Type B pancreatic cell (in vitro differentiated cells): Measurements from ENCODE around the gene ADNP. TPM values are rescaled to one million over a fixed set of nuclear protein-coding genes. Genes with fewer than 3 reads are reported as not detected.
A peak's percentile ranks its signal among the peaks of the same experiment; 100 is the strongest.

Experiments
- DNase-seq: peaks from one replicate; pipeline ENCODE4 v3.0.0; 2021; ENCODE audit warnings: mixed read lengths; ENCODE audit not compliant: unreplicated experiment; ENCODE audit errors: extremely low spot score
- H3K27ac Mint-ChIP-seq: 2 replicates; pipeline ENCODE4 v1.8.0; 2021; ENCODE audit warnings: mild to moderate bottlenecking, mixed read lengths
- H3K27me3 Mint-ChIP-seq: 2 replicates; pipeline ENCODE4 v1.8.0; 2021; ENCODE audit warnings: mixed read lengths
- H3K36me3 Mint-ChIP-seq: 2 replicates; pipeline ENCODE4 v1.8.0; 2021; ENCODE audit warnings: mixed read lengths
- H3K4me1 Mint-ChIP-seq: one replicate; pipeline ENCODE4 v1.8.0; 2021; ENCODE audit warnings: mixed read lengths; ENCODE audit not compliant: unreplicated experiment
- H3K4me3 Mint-ChIP-seq: 2 replicates; pipeline ENCODE4 v1.8.0; 2021; ENCODE audit warnings: mild to moderate bottlenecking, mixed read lengths
- H3K9me3 Mint-ChIP-seq: 2 replicates; pipeline ENCODE4 v1.8.0; 2021; ENCODE audit warnings: mixed read lengths
- total RNA-seq: library from RNA; stranded (reverse); gene quantifications from 2 replicates; pipeline ENCODE4 v1.2.1, GENCODE V29; 2021; ENCODE audit warnings: low replicate concordance
- TF ChIP-seq, protein P1 (sequence below): fragments of 200-600 bp; sonication (generic); conservative IDR thresholded peaks from 2 replicates; pipeline ENCODE4 v1.5.0; 2021; ENCODE audit warnings: antibody characterized with exemption, mild to moderate bottlenecking

ADNP gene
- total RNA-seq, 1 donor from 2014 or later = 103 TPM

DNA sequence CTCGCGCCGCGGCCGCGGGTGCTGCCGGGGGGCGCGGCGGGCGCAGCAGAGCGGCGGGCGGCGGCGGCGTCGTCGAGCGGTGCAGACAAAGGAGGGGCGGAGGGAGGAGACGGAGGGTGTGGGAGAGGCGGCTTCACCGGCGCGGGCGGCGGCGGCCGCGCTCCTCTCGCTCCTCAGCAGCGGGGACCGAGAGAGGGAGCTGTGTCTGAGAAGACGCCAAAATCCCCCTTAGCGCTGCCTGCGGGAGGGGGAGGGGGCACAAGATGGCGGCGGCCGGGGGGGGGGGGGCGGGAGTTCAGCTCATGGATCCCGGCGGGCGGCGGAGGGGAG, 296 bp downstream of the ADNP start:
- Mint-ChIP-seq H3K9me3 (no peaks in the 10 kb centered on the region), H3K27ac (peak overlapping the region; percentile 98), H3K4me3 (peak overlapping the region; percentile 90), H3K4me1 (peaks cover 33% of the 10 kb centered on the region), H3K36me3 (peaks cover 32% of the 10 kb centered on the region), H3K27me3 (peaks cover 3% of the 10 kb centered on the region)
- no peak for DNase-seq
- TF ChIP-seq, protein P1, sequence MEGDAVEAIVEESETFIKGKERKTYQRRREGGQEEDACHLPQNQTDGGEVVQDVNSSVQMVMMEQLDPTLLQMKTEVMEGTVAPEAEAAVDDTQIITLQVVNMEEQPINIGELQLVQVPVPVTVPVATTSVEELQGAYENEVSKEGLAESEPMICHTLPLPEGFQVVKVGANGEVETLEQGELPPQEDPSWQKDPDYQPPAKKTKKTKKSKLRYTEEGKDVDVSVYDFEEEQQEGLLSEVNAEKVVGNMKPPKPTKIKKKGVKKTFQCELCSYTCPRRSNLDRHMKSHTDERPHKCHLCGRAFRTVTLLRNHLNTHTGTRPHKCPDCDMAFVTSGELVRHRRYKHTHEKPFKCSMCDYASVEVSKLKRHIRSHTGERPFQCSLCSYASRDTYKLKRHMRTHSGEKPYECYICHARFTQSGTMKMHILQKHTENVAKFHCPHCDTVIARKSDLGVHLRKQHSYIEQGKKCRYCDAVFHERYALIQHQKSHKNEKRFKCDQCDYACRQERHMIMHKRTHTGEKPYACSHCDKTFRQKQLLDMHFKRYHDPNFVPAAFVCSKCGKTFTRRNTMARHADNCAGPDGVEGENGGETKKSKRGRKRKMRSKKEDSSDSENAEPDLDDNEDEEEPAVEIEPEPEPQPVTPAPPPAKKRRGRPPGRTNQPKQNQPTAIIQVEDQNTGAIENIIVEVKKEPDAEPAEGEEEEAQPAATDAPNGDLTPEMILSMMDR = no peak

DNA sequence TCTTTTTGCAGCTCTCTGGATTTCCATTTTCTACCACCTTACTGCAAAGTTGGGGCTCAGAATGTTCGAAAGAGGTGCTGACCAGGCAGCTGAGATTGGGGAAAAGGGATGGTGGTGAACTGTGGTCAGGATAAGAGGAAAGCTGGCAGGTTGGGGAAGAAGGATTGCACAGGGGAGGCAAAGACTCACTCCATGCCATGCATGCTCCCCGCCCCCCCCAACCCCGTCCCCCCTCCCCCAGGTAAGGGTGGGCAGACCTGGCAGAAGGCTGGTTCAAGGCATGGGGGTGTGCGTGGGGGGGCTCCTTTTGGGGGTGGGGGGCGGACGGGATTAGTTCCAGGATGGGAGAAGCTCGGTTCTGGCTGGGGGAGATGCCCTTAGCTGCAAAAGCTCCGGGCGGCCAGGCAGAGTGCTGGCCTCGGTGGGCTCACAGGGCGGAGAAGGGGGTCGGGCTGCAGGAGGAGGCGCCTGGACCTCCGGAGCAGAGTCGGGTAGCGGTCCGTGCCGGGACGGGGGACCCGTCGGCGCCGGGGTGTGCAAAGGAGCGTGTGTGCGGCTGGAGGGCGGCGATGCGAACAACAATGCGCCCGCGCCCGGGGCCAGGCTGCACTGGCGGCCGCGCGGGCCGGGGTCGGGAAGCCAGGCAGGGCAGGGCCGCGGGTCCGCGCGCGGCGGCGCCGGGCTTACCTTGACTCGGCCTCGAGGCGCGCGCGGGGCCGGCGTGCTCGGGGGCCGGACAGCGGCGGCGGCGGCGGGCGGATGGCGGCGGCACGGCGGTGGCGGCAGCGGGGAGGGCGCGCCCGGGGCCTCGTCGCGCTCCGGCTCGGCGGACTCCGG, 880 bp downstream of the ADNP start:
- Mint-ChIP-seq H3K4me1 (peaks cover 39% of the 10 kb centered on the region), H3K36me3 (peaks cover 32% of the 10 kb centered on the region), H3K9me3 (no peaks in the 10 kb centered on the region), H3K4me3 (peak overlapping the region; percentile 95), H3K27ac (peak overlapping the region; percentile 99), H3K27me3 (peaks cover 3% of the 10 kb centered on the region)
- DNase-seq = no peak
- TF ChIP-seq, protein P1 = no peak

DNA sequence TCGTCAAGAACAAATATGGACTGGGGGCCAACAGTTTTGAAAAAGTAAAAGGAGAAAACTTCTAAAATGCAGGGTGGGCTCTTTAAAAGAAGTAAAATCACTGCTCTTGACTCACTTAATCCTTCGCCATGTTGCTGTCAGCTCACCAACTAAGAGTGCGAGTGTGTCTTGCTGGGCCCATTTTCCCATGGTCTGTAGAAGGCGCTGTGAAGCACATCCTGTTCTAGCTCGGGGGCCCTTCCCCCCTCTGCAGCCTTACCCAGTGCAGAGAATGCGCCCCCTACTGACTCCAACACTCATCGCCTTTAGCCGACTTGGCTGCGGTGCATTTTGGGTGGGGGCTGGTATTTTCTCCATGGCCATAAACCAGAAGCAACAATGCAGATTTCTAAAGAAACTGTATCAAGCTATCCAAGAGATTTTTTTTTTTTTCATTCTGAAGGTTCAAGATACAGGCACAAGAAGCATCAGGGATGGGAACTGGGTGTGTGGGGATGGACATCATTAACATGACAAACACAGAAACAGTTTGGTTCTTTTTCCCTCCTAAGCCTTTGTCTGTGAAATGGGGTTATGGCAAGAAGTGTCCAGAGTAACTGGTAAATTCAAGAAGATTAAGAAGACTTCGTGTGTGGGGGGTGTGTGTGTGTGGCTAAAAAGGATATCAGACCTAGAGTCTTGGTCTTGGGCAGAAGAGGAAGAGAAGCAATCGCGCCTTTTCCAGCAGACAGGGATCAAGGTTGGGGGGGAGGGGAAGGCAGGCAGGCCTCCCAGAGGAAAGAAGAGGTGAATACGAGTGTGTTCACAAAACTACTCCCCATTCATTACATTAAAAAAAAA, 1.7 kb downstream of the ADNP start:
- peaks cover 3% of the 10 kb centered on the region for H3K27me3 Mint-ChIP-seq
- peak overlapping the region; percentile 99 for H3K27ac Mint-ChIP-seq
- H3K4me3 Mint-ChIP-seq = peak overlapping the region; percentile 95
- H3K9me3 Mint-ChIP-seq = no peaks in the 10 kb centered on the region
- peak; percentile 91 for DNase-seq
- peaks cover 29% of the 10 kb centered on the region for H3K36me3 Mint-ChIP-seq
- H3K4me1 Mint-ChIP-seq = peaks cover 46% of the 10 kb centered on the region
- TF ChIP-seq, protein P1 = peak; percentile 94

DNA sequence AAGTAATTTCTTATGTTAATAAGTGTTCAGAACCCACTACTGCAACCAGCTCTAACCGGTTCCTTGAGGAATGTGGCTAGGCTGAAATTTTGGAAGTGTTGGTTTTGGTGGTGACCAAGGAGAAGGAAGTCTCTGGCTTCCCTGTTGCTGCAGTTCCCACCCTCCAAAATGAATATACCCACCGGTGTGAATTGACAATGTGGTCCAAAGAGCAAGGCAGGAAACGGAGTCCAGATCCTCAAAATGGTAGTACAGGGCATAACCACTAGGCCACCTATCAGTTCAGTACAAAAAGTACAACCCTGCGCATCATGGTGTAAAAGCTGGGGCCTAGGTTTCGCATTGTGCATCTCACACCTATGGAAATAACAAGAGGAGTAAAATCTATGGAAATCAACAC, 2.8 kb downstream of the ADNP start:
- peaks cover 3% of the 10 kb centered on the region for H3K27me3 Mint-ChIP-seq
- TF ChIP-seq, protein P1 = peak; percentile 47
- peaks cover 29% of the 10 kb centered on the region for H3K36me3 Mint-ChIP-seq
- H3K9me3 Mint-ChIP-seq = no peaks in the 10 kb centered on the region
- no peak for DNase-seq
- peak overlapping the region; percentile 99 for H3K27ac Mint-ChIP-seq
- H3K4me3 Mint-ChIP-seq = peak overlapping the region; percentile 95
- peaks cover 46% of the 10 kb centered on the region for H3K4me1 Mint-ChIP-seq

DNA sequence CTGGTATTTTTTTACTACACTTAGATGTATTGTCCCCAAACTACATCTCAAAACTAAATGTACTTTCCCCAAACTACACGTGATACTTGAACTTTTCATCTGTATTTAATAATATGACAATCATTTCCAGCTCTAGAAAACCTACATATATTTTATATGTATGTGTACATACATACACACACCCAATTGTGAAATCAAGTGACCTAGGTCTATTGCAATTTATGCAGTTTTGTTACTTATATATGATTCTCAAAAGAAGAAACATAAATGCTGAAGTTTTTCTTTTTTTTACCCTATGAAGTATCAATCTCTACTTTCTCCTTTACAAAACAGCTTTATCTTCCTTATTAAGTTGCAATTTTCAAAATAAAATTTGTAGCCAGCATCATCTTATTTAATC, 4.7 kb downstream of the ADNP start:
- H3K9me3 Mint-ChIP-seq = no peaks in the 10 kb centered on the region
- no peak for DNase-seq
- H3K4me3 Mint-ChIP-seq = no peak overlapping the region
- peaks cover 32% of the 10 kb centered on the region for H3K36me3 Mint-ChIP-seq
- H3K27ac Mint-ChIP-seq = no peak overlapping the region
- H3K27me3 Mint-ChIP-seq = peaks cover 3% of the 10 kb centered on the region
- peaks cover 55% of the 10 kb centered on the region for H3K4me1 Mint-ChIP-seq
- TF ChIP-seq, protein P1 = no peak
